Subcutaneous adipose tissue (tissue), 4 donors: Measurements from ENCODE around the gene HDAC3. TPM values are rescaled to one million over a fixed set of nuclear protein-coding genes. Genes with fewer than 3 reads are reported as not detected.

Experiments used
- total RNA-seq, 4 donors: library from RNA; depleted of rRNA; stranded (reverse); fragments of >200 nt; gene quantifications; one replicate each; pipeline ENCODE4 v1.1.0, GENCODE V29; 2016
- TF ChIP-seq, protein P1 (sequence below): fragments of 450-650 bp; IDR thresholded peaks from one replicate; pipeline ENCODE4 v1.5.1; 2016; ENCODE audit warnings: low read depth, mild to moderate bottlenecking, control low read depth, antibody characterized with exemption, moderate library complexity

HDAC3 gene
- total RNA-seq, 4 donors from 2014 or later = 37.7 to 49.1 (median 40.3) TPM

DNA sequence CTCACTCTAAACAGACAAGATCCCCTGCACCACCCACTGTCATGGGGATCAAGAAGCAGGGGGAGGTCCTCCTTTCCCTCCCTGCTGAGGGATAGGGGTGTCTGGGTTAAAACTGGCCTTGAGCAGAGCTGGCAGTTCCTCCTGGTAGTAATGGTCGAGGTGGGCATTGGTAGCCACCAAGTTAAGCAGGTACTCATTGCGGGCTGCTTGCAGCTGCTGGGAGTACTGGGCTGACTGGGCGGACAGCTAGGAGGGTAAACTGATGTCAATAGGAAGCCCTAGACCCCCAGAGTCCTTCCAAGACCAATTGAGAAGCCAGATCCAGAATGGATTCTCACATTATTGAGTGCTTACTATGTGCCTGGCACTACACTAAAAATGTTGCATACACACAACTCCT, 11.2 kb upstream of the HDAC3 start:
- TF ChIP-seq, protein P1, sequence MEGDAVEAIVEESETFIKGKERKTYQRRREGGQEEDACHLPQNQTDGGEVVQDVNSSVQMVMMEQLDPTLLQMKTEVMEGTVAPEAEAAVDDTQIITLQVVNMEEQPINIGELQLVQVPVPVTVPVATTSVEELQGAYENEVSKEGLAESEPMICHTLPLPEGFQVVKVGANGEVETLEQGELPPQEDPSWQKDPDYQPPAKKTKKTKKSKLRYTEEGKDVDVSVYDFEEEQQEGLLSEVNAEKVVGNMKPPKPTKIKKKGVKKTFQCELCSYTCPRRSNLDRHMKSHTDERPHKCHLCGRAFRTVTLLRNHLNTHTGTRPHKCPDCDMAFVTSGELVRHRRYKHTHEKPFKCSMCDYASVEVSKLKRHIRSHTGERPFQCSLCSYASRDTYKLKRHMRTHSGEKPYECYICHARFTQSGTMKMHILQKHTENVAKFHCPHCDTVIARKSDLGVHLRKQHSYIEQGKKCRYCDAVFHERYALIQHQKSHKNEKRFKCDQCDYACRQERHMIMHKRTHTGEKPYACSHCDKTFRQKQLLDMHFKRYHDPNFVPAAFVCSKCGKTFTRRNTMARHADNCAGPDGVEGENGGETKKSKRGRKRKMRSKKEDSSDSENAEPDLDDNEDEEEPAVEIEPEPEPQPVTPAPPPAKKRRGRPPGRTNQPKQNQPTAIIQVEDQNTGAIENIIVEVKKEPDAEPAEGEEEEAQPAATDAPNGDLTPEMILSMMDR = no peak

DNA sequence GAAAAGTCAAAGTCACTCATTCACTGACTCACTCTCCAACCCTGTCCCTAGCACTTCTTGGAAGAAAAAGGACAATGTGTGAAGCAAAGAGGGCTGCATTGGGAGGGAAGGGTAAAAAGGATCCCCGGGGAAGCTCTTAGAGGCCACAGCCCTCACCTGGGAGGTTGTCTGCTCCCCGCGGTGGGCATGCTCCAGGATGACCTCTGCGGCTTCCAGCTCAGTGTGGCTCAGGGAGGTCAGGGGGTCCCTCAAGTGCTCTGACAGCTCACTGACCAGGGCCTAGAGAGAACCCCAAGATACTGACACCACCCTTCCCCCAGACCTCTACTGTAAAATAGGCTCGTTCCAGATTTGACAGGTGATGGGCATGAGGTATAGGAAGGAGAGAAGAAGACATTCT, 10.6 kb upstream of the HDAC3 start:
- TF ChIP-seq, protein P1 = no peak

DNA sequence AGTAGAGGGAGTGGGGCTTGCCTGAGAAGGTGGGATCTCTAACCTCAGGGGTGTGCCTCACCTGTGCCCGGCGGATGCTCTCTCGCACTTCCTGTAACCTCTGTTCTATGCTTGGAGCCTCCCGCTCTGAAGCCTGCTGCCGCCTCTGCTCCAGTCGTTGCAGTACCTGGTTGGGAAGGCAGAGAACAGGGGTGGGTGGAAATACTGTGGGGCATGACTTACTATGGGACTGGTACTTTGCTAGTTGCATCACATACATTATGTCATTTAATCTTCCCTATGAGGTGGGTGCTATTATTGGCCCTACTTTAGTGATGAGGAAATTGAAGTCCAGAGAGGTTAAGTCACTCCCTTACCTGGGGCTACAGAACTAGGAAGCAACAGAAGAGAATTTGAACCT, 9.4 kb upstream of the HDAC3 start:
- TF ChIP-seq, protein P1 = no peak

DNA sequence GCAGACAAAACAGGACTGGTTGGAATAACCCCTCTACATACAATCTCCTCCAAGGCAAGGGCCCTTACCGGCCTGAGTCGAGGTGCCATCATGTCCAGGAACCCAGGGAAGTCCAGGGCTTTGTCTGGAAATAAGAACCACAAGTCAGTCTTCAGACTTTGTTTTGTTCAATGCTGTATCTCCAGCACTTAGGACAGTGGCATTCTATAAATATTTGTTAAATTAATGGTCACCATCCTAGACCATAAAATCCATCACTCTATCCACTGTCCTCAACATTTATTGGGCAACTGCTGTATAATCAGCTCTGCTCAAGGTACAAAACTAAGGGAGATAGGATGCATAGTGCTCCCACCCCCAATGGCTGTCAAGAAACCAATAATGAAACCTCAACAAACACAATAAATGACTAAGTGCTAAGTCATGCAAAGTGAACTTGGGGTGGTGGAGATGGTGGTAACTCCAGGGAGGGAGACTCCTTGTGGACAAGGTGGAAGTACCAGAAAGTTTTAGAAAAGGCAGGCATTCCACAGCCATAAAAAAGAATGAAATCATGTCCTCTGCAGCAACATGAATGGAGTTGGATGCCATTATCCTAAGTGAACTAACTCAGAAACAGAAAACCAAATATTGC, 5.1 kb upstream of the HDAC3 start:
- TF ChIP-seq, protein P1 = no peak

DNA sequence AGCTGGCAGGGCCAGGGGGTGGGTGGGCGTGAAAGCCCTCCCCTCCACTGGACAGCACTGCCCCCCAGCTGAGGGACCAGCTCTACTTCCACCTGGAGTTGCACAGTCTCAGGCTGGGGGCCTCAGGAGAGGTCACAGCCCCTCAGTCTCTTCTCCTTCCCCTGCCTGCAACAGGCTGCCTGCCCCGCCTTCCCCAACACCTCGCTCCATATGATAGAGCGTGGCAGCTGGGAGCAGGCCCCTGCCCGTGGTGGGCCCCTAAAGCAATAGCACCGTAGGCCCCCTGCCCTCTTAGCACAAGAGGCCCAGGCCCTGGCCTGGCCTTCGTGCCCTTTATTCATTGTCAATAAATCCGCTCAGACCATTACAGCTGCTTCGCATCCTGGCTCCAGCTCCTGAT, 4.0 kb upstream of the HDAC3 start:
- TF ChIP-seq, protein P1 = no peak

DNA sequence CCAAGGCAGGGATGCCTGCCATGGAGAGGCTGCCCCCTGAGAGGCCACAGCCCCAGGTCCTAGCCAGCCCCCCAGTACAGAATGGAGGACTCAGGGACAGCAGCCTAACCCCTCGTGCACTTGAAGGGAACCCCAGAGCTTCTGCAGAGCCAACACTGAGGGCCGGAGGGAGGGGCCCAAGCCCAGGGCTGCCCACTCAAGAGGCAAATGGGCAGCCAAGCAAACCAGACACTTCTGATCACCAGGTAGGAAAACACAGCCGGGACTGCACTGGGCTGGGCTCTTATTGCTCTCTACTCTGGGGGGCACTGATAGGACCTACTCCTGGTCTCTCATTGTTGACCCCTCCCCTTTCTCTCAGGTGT, 3.4 kb upstream of the HDAC3 start:
- TF ChIP-seq, protein P1 = no peak

DNA sequence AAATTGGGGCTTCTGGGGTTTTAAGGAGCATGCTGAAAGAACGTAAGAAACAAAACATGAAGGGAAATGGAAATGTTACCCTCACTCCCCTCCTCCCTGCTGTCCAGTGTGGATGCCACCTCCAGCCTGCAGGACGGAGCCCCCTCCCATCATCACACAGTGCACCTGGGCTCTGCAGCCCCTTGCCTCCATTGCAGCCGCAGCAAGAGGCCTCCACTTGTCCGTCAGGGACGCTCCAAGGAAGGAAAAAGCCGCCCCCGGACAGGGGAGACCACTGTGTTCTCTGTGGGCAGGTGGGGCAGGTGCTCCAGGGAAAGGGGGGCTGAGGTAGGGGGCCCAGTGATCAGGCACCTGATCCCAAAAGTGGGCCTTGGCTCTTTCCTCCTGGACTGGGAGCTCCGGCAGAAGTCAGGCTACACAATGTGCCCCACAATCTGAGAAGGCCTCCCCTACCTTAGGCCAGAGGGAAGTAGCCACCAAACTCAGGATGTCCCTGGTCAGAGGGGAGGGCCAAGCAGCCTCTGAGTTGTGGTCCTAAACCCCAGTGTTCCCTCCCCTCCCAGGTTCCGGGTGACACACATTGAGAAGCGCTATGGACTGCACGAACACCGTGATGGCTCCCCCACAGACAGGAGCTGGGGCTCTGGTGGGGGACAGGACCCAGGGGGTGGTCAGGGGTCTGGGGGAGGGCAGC, 2.9 kb upstream of the HDAC3 start:
- TF ChIP-seq, protein P1 = no peak
